ENCODE measurements around the gene CCDC134.
"Not testable (repeated sequence)": the region's sequence is repeated elsewhere in the genome, so short reads cannot be mapped to it uniquely, and the experiment has no call there.

Gene CCDC134

GRCh38 chr22:41845380-41846267 lies 45.1 kb downstream of the CCDC134 start:
- no peak for DNase-seq

GRCh38 chr22:41846268-41846987 lies 45.9 kb downstream of the CCDC134 start:
- DNase-seq, result peak in 1 of 2 donors; percentile 25

GRCh38 chr22:41847300-41847699 lies 46.8 kb downstream of the CCDC134 start:
- no peak for DNase-seq

DNA sequence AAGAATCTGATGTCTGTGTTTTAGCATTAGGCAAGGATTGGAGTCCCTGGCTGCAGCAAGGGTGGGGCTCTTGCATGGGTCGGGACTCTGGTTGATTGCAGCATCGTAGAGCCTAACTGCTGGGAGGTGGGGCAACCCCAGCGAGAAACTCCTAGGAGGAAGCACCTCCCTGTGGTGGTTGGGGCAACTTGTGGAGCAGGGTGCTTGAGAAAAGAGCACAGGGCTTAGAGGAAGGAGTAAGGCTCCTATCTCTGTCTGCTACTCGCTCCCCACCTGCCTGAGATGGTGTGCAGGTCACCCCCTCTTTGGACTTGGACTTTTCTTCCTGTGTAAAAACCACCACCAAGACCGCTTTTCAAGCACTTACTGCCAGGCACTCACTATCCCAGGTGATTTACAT lies 48.0 kb downstream of the CCDC134 start:
- DNase-seq, result peak; percentile 93 to 95

DNA sequence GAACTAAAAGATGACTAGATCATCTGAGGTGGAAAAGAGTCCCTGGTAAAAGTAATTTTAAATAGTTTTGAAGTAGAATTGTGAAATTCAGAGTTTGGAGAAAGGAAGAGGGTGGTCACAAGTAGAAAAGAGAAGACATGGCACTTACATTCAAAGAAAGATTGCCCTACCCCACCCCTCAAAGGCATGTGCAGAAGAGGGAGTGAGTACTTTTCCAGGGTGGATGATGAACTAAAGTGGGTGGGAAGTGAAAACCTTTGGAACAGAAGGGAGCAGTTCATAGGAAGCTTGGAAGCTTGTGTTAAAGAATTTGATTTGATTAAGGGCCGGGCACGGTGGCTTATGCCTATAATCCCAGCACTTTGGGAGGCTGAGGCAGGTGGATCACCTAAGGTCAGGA lies 56.0 kb downstream of the CCDC134 start:
- no peak for DNase-seq

- DNase-seq, result peak; percentile 64 to 69
These were observed 56.8 kb downstream of the CCDC134 start for GRCh38 chr22:41857155-41857859.

DNA sequence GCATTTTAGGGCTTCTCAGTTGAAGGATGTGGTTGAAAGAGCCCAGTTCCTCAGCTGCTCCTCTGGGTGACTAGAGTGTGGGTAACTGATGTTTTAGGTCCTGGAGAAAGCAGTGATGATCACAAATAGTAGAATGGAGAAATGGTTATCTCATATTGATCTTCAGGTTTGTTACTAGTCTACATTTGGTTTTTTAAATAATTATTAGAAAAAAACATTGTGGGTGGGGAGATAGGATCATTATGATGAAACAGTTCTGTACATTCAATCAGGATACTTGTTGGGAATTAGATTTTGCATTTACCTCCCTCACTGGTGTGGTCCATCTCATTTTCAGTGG lies 57.4 kb downstream of the CCDC134 start:
- no peak for DNase-seq

- DNase-seq, result peak in 1 of 2 donors; percentile 33
These were observed 61.7 kb downstream of the CCDC134 start for GRCh38 chr22:41862160-41862529.

- peak; percentile 41 to 93 for DNase-seq
These were observed 62.2 kb downstream of the CCDC134 start for GRCh38 chr22:41862530-41863266.

- no peak for DNase-seq
These were observed 63.0 kb downstream of the CCDC134 start for GRCh38 chr22:41863472-41863871.

DNA sequence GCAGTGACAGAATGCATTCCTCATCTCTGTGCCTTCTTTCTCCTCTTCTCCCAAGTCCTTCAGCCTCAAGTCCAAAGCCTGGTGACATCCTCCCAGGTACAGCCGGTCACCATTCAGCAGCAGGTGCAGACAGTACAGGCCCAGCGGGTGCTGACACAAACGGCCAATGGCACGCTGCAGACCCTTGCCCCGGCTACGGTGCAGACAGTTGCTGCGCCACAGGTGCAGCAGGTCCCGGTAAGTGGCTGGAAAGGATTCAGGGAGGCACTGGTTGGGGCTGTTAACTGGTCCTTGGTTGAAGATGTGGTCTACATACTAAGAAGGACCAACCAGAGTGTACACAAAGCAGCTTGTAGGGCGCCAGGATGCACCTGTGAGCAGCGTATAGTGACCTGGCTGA lies 68.1 kb downstream of the CCDC134 start:
- no peak for DNase-seq

GRCh38 chr22:41870081-41870480 lies 69.6 kb downstream of the CCDC134 start:
- not testable (repeated sequence) for DNase-seq

DNA sequence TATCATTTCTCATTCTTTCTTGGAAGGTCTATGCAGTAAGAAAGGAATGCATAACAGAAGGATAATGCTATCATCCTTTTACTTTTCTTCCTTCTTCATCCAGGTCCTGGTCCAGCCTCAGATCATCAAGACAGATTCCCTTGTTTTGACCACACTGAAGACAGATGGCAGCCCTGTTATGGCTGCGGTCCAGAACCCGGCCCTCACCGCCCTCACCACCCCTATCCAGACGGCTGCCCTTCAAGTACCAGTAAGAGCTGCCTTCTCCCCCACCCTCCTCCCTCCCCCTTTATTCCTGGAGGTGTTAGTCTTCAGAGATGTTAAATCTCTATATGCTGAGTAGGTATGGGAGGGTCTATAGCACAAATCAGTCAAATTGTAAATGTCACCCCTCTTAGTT lies 70.3 kb downstream of the CCDC134 start:
- DNase-seq, result no peak

- no peak for DNase-seq
These were observed 72.9 kb downstream of the CCDC134 start for GRCh38 chr22:41873391-41873790.

DNA sequence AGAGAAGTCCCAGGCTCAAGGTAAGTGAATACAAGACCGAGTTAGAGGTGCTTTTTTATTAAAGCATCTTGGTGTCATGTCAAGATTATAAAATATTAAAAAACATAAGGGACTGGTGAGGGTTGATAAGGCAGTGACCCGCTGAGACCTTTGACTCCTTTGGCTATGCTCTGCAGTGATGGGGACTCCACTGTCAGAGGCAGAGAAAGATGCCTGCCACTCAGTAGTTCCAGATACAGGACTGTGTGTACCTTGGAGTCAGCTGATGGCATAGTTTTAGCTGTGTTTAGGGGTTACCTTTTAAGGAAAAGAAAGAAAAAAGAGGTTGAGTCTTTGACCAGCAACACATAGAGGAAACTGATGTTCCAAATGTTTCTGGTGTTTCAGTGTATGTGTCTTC lies 73.6 kb downstream of the CCDC134 start:
- no peak for DNase-seq

- no peak for DNase-seq
These were observed 75.2 kb downstream of the CCDC134 start for GRCh38 chr22:41875531-41876270.

Data from inflammatory macrophage treated with lipopolysaccharide for 1 hour (primary cell).